ENCODE measurements around the gene ABCA3.

- no peak for TF ChIP-seq CTCF (conservative IDR thresholded peaks at IDR 0.05)
- no peak for TF ChIP-seq EZH2 (IDR thresholded peaks at IDR 0.05; ENCODE audit: low read depth)
Observed at GRCh38 chr16:2325181-2325580, 15.3 kb downstream of the ABCA3 start.
